ENCODE results near the gene KIFAP3.
"Not testable (repeated sequence)": the region's sequence is repeated elsewhere in the genome, so short reads cannot be mapped to it uniquely, and the experiment has no call there.

Gene KIFAP3

DNA sequence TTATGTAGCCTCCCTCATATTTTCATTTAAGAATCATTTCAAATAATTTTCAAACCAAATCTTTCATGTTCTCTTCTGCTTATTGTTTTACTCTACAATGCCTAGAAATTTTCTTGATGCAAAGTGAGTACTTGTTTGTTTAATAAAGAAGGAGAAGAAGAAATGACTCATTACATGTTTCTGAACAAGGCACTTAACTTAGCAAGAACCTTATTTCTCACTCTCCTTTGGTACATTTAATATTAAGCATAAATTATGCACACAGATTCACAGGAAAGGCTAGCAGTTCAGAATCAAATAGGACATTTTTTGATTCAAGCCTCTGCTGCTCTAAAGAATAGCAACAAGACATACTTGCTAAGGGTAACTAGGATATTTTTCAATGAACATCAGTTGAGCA, 189.9 kb downstream of the KIFAP3 start:
- no peak for DNase-seq

DNA sequence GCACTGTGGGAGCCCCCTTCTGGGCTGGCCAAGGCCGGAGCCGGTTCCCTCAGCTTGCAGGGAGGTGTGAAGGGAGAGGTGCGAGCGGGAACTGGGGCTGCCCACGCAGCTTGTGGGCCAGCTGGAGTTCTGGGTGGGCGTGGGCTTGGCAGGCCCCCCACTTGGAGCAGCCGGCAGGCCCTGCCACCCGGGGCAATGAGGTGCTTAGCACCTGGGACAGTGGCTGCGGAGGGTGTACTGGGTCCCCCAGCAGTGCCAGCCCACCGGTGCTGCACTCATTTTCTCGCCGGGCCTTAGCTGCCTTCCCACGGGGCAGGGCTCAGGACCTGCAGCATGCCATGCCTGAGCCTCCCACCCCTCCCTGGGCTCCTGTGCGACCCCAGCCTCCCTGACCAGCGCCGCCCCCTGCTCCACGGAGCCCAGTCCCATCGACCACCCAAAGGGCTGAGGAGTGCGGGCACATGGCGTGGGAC, 192.4 kb downstream of the KIFAP3 start:
- DNase-seq, result no peak

DNA sequence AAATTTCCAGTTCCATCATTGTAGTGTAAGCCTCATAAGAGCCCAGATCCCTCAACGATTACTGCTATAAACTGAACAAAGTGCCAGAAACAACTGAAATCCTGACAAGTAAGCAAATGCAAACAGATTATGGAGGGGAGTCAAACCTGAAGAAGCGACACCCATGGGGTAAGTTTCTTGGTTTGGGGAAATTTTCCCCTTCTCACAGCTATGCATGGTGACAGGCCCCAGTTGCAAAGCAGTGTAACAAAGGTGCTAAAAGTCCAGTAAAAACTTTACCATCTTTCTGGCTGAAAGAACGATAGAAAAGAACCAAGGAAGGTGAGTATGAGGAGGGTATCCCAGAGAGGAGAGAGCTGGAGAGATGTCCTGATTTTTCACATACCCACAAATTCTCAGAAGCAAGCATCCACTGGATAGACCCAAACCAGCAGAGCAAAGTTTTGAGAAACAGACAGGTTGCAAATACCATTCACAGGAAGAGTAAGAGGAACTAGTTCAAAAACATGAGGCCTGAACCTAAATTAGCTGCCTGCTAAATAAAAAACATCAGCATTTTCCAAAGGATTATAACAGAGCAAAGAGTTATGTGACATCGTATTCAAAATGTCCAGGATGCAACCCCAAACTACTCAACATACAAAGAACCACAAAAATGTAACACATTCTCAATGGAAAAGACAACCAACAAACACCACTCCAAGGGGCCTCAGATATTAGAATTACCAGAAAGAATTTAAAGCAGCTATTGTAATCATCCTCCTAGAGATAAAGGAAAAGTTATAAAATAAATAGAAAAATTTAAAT, 195.3 kb downstream of the KIFAP3 start:
- DNase-seq, result no peak

DNA sequence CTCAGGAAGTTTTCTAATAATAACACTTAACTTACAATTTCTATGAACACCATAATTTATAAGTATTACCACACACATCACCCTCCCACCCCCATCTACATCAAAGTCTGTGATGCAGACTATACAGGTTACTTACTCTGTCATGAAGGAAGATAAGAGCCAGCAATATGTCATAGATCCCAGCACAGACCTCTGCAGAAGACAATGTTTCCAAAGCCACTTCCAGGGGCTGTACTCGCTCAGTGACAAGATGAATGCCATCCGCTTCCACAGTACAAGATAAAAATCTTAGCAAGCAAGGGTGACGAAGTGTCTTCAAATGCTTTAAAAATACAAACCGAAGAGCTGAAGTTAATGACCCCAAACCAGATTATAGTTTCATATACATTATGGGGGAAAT, 196.0 kb downstream of the KIFAP3 start:
- no peak for DNase-seq

DNA sequence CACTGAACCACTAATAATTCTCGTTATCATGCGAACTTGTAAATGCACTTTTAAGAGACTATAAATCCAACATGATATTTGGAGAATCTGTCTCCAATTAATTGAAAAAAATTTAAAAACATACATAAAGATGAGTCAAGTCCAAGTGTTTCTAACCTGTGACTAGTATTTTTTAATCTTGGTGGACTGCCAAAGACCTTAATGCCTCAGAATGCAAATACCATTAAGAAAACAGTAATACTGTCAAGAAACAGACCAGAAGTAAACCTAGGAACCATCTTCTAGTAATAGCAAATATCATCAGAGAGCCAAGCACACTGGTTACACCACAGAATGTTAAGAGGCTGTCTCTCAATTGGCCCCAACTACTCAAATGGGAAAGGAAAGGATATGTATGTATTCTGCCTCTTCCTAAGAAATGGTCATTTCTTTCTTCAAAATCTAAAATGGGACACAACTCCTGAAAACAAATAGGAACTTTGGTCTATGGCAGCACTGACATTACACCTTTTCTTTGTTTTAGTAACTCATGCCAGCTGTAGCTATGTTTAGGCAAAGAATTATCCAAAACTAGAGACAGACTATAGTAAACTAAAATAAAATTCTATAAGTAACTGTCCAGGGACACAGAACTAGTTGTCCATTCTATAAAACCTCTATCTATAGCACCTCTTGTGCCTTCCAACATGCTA, 196.5 kb downstream of the KIFAP3 start:
- DNase-seq, result no peak

DNA sequence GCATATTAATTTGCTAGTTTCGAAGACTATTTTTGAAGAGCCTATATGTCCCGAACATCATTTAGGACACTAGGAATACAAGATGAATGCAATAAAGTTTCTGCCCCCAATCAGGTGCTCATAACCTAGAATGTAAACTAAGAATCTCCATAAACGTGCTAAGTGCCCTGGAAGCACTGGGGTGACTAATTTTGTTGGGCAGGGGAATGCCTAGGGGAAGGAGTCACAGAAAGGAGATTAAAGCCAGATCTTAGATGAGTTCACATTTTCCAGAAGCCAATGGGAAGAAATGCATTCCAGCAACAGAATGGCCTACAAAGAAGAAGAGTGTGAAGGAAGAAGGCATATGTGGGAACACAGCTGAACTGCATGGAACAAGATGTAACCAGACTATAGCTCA, 200.3 kb downstream of the KIFAP3 start:
- DNase-seq, result no peak

DNA sequence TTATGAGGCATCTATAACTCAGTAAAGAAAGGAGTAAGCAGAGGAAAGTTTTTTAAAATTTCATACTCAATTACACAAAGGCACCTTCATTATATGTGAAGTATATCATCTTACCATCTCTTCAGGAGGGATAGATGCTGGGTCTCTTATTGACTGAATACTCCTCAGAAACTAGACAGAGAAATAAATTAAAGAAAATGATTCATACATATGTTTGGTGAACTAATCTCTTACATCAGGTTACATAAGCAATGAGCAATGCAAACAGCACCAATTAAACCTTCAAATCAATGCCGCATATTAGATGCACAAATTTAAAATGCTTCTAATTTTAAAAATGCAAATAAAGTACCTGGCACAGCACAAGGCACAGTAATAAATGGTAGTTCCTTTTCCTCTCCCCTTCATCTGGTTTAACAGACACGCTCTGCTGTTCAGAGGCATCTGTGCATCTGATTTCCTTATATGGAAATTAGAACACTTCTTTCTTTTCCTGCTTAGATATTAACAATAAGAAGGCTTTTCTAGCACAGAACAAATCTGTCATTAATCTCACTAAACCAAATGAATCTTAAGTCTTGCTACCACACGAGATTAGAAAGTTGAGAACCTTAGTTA, 200.8 kb downstream of the KIFAP3 start:
- no peak for DNase-seq

DNA sequence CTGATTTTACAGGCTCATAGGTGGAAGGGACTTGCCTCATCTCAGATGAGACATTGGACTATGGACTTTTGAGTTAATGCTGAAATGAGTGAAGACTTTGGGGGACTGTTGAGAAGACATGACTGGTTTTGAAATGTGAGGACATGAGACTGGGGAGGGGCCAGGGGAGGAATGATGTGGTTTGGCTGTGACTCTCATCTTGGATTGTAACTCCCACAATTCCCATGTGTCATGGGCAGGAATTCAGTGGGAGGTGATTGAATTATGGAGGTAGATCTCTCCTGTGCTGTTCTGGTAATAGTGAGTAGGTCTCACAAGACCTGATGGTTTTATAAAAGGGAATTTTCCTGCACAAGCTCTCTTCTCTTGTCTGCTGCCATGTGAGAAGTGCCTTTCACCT, 201.6 kb downstream of the KIFAP3 start:
- DNase-seq, result no peak

DNA sequence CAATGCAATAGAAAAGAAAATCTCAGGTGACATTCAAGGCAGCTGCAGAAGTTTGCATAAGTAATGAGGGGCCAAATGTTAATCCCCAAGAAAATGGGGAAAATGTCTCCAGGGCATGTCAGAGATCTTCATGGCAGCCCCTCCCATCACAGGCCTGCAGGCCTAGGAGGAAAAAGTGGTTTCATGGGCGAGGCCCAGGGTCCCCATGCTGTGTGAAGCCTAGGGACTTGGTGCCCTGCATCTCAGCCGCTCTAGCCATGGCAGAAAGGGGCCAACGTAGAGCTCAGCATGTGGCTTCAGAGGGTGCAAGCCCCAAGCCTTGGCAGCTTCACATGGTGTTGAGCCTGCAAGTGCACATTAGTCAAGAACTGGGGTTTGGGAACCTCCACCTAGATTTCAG, 202.5 kb downstream of the KIFAP3 start:
- DNase-seq, result not testable (repeated sequence)
